ENCODE data around the gene PLK3. TPM values are rescaled to one million over a fixed set of nuclear protein-coding genes. Genes with fewer than 3 reads are reported as not detected.

Gene PLK3
- total RNA-seq, 4 donors from 2014 or later: 7.0 to 15.0 (median 11.8) TPM

DNA sequence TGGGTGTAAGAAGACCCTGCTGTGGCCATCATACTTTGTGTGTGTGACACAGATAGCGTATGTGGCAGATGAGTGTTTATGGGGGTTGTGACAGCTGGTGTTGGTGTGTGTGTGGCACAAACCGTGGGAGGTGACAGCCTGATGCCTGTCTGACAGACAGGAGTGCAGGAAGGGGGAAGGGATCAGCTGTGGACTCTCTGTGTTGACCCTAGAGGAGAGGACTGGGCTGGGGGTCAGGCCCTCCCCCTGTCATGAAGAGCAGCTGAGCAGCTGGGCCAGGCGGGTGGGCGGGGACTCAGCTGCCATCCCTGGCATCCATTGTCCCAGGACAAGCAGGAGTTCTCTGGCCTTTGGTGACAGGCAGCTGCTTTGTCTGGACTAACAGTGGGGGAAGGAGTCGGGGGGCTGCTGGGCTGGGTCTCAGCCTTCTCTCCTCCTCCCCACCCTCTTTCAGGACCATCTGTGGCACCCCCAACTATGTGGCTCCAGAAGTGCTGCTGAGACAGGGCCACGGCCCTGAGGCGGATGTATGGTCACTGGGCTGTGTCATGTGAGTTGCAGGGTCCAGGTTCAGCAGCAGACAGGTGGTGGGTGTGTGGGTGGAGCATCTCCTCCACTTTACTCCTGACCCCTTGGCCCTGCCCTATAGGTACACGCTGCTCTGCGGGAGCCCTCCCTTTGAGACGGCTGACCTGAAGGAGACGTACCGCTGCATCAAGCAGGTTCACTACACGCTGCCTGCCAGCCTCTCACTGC, 2.3 kb downstream of the PLK3 start:
- TF ChIP-seq CTCF (IDR thresholded peaks at IDR 0.05; ENCODE audit: low read depth): no peak

DNA sequence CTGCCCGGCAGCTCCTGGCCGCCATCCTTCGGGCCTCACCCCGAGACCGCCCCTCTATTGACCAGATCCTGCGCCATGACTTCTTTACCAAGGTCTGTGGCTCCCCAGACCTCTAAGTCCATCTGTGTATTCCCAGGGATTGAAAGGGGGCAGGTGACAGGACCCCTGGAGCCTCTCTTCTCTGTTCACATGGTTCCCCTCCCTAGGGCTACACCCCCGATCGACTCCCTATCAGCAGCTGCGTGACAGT, 2.8 kb downstream of the PLK3 start:
- TF ChIP-seq CTCF (IDR thresholded peaks at IDR 0.05; ENCODE audit: low read depth): no peak

DNA sequence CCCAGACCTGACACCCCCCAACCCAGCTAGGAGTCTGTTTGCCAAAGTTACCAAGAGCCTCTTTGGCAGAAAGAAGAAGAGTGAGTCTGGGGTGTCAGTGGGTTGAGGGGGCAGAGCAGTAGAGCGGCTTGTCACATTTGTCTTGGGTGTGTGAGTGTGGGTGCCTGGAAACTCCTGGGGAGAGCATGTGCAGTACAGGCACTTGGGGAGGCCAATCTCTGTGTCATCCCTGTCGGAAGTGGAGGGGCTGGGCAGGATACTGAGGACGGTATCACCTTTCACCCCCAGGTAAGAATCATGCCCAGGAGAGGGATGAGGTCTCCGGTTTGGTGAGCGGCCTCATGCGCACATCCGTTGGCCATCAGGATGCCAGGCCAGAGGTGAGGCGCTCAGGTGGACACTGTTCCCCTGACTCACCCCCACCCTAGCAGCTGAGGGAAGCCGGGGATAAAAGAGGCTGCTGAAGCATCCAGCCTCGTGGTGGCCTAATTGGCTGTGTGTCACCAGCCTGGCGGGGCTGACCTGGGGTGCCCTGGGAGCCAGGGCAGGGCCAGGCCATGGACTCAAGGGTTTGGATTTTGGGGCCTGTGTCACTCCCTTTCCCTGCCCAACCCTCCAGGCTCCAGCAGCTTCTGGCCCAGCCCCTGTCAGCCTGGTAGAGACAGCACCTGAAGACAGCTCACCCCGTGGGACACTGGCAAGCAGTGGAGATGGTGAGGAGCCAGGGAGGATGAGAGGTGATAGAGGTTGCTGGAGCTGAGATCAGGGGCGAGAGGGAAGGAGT, 3.3 kb downstream of the PLK3 start:
- TF ChIP-seq CTCF (IDR thresholded peaks at IDR 0.05; ENCODE audit: low read depth): no peak

DNA sequence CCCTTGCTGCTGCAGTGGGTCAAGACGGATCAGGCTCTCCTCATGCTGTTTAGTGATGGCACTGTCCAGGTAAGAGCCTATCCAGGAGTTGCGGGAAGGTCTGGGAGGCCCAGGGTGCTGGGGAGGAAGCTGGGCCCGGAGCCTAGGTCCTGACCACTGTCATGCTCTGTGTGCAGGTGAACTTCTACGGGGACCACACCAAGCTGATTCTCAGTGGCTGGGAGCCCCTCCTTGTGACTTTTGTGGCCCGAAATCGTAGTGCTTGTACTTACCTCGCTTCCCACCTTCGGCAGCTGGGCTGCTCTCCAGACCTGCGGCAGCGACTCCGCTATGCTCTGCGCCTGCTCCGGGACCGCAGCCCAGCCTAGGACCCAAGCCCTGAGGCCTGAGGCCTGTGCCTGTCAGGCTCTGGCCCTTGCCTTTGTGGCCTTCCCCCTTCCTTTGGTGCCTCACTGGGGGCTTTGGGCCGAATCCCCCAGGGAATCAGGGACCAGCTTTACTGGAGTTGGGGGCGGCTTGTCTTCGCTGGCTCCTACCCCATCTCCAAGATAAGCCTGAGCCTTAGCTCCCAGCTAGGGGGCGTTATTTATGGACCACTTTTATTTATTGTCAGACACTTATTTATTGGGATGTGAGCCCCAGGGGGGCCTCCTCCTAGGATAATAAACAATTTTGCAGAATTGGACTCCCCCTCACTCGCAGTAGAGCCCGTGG, 5.3 kb downstream of the PLK3 start:
- TF ChIP-seq CTCF (IDR thresholded peaks at IDR 0.05; ENCODE audit: low read depth): no peak

DNA sequence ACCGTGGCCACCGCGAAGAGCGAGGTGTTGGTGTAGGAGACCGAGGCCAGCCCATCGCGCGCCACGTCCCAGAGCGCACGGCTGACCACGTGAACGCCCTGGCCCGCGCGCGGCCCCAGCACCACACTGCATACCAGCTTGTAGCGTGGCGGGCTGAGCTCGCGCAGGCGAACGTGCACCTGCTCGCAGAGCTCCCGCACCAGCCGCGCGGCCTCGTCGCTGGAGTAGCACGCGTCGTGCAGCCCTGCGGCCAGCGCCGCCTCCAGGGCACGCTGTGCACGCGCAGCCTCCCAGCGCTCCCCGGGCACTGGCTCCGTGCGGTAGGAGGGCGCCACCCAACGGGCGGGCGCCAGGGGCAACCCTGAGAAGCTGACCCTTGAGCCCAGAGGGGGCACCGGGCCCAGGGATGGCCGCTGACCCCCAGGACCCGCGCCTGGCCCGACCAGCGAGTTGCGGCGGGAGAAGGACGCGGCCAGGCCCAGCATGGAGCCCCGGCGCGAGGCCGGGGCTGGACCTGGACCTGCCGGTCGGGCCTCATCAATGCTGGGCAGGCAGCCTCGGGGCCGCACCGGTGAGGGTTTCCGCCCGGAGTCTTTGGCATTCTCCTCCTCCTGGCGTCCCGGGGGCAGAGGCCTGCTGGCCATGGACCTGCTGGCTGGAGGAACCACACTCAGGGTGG, 6.0 kb downstream of the PLK3 start:
- TF ChIP-seq CTCF (IDR thresholded peaks at IDR 0.05; ENCODE audit: low read depth): no peak

DNA sequence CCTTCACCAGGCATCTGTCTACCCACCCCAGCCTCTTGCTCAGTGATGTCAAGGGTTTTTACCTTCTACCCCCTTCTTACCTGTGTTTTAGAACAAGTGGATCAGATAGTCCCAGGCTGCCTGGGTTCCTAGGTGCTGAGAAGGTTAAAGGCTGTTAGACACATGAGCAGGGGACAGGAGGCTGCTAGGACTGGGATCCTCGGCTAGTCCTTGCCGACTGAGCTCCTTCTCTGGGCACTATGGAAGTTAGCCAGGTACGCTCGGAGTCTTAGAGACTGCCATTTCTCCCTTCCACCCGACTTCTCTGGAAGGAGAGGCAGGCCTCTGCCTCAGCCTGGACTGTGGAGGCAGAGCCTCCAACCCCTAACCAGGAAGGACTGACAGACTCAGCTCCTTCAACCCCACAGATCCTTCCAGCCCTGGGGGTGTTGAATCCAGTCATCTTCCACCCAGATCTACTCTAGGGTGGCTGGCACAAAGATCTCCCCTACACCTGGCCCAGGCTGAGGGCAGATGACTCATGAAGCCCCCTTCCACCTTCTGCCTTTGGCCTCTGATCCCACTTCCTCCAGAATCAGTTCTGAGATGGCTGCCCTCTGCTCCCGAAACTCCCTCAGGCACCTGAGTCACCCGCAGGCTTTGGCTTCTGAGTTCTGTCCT, 6.7 kb downstream of the PLK3 start, which contains the start of gene DYNLT4:
Gene DYNLT4 (minus strand): TSS at position 648 of the 660 bp plus-strand sequence. CDS start 683 bp downstream, outside the sequence.
- TF ChIP-seq CTCF (IDR thresholded peaks at IDR 0.05; ENCODE audit: low read depth): no peak
